HL-60 (cell line): Measurements from ENCODE around the gene AHCTF1.
"Not testable (repeated sequence)": the region's sequence is repeated elsewhere in the genome, so short reads cannot be mapped to it uniquely, and the experiment has no call there.

Experiments used
- GABPA ChIP-seq: IDR thresholded peaks from 2 replicates; pipeline ENCODE4 v1.6.1; 2012; ENCODE audit warnings: low read depth
- POLR2AphosphoS5 ChIP-seq: IDR thresholded peaks from 2 replicates; pipeline ENCODE4 v1.6.1; 2012; ENCODE audit warnings: low read depth
- SPI1 ChIP-seq: IDR thresholded peaks from 2 replicates; pipeline ENCODE4 v1.6.1; 2012; ENCODE audit warnings: low read depth, mild to moderate bottlenecking, borderline replicate concordance
- TF ChIP-seq, protein P1 (sequence below): IDR thresholded peaks from one replicate; pipeline ENCODE4 v1.5.1; 2011; ENCODE audit warnings: low read length, control low read depth, inconsistent platforms; ENCODE audit not compliant: insufficient read depth
- TF ChIP-seq, protein P2 (sequence below): IDR thresholded peaks from 2 replicates; pipeline ENCODE4 v1.6.1; 2012; ENCODE audit warnings: low read depth; ENCODE audit not compliant: insufficient replicate concordance

DNA sequence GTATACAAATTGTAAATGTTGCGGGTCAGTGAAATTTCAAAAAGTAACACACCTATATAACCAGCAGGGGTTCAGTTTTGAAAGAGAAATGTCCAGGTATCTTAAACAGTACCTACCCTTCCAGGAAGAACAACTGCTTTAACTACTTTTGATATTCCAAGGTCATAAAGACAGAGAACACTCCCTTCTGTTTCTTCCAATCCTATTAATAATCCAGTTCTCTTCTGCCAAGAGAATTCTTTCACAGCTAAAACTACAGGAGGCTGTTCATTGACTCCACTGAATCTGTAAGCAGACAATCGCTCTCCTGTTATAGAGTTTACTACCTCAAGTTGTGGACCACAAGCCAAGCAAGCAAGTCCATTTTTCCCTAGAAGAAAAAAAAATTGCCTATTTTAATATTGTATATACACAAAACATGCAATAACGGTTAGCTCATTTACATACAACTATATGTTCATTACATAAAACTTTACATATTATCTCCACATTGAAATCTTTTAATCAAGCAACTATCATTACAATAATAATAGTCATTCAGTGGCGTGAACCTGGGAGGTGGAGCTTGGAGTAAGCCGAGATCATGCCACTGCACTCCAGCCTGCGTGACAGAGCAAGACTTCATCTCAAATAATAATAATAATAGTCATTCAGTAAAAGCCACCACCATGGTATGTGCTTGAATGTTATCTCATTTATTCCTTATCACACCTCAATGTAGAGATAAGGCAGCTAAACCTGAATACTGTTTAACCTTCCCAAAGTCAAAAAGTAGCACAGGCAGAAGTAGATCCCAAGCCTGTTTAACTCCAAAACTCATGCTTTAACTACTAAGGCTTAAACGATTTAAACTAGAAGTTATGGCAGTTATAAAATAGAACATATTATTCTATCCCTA is 15.5 kb downstream of the AHCTF1 start:
- TF ChIP-seq, protein P1, sequence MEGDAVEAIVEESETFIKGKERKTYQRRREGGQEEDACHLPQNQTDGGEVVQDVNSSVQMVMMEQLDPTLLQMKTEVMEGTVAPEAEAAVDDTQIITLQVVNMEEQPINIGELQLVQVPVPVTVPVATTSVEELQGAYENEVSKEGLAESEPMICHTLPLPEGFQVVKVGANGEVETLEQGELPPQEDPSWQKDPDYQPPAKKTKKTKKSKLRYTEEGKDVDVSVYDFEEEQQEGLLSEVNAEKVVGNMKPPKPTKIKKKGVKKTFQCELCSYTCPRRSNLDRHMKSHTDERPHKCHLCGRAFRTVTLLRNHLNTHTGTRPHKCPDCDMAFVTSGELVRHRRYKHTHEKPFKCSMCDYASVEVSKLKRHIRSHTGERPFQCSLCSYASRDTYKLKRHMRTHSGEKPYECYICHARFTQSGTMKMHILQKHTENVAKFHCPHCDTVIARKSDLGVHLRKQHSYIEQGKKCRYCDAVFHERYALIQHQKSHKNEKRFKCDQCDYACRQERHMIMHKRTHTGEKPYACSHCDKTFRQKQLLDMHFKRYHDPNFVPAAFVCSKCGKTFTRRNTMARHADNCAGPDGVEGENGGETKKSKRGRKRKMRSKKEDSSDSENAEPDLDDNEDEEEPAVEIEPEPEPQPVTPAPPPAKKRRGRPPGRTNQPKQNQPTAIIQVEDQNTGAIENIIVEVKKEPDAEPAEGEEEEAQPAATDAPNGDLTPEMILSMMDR, result not testable (repeated sequence)
- not testable (repeated sequence) for TF ChIP-seq POLR2AphosphoS5, GABPA, SPI1
- TF ChIP-seq, protein P2, sequence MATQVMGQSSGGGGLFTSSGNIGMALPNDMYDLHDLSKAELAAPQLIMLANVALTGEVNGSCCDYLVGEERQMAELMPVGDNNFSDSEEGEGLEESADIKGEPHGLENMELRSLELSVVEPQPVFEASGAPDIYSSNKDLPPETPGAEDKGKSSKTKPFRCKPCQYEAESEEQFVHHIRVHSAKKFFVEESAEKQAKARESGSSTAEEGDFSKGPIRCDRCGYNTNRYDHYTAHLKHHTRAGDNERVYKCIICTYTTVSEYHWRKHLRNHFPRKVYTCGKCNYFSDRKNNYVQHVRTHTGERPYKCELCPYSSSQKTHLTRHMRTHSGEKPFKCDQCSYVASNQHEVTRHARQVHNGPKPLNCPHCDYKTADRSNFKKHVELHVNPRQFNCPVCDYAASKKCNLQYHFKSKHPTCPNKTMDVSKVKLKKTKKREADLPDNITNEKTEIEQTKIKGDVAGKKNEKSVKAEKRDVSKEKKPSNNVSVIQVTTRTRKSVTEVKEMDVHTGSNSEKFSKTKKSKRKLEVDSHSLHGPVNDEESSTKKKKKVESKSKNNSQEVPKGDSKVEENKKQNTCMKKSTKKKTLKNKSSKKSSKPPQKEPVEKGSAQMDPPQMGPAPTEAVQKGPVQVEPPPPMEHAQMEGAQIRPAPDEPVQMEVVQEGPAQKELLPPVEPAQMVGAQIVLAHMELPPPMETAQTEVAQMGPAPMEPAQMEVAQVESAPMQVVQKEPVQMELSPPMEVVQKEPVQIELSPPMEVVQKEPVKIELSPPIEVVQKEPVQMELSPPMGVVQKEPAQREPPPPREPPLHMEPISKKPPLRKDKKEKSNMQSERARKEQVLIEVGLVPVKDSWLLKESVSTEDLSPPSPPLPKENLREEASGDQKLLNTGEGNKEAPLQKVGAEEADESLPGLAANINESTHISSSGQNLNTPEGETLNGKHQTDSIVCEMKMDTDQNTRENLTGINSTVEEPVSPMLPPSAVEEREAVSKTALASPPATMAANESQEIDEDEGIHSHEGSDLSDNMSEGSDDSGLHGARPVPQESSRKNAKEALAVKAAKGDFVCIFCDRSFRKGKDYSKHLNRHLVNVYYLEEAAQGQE, result not testable (repeated sequence)
